ENCODE measurements around the gene NOTO.

NOTO gene

DNA sequence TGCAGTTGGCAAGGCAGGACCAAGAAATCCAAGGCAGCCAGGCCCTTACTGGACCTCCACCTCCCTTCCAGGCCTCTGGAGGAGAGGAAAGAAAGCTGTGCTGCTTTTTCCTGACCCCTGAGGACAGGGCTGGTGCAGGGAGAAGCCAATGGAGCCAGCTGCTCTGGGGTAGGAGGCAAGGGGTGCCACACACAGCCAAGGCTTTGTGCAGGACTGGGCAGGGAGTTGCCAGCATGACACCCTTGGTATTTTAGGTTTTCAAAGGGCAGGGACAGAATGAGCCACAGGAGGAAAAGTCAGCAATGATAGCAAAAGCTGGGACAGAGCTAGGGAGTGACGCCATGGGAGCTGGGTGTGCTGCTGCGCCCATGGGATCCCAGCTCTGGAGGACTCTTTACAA, 54.6 kb downstream of the NOTO start:
- DNase-seq, result no peak

DNA sequence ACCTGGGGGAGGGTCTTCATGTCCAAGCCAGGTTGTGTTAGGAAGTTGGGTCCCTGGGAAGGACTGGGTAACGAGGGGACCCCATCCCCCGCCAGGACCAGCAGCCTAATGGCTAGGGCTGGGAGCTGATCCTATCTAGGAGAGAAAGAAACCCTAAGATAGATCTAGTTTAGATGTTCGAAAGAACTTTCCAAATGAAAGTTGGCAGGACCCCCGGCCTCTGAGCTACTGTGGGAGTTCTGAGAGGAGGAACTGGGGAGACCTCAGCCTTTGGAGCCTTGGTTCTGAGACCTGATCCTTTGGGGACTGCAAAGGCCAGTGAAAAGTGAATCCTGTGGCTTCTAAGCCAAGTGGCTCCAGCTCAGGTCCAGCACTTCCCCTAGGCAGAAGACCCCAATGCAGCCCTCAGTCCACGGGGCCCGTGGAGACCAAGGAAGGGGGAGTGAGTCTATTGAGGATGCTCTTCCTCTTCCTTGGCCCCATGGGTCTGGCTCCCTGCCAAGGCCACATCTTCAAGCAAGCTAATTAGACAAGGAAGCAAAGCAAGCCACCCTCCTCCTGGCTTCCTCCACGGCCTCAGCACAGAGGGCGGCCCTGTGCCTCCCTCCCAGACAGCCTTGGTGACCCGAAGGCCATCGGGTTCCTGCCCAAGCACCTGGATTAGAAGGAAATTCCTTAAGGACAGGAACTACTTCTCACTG, 55.2 kb downstream of the NOTO start:
- no peak for DNase-seq

DNA sequence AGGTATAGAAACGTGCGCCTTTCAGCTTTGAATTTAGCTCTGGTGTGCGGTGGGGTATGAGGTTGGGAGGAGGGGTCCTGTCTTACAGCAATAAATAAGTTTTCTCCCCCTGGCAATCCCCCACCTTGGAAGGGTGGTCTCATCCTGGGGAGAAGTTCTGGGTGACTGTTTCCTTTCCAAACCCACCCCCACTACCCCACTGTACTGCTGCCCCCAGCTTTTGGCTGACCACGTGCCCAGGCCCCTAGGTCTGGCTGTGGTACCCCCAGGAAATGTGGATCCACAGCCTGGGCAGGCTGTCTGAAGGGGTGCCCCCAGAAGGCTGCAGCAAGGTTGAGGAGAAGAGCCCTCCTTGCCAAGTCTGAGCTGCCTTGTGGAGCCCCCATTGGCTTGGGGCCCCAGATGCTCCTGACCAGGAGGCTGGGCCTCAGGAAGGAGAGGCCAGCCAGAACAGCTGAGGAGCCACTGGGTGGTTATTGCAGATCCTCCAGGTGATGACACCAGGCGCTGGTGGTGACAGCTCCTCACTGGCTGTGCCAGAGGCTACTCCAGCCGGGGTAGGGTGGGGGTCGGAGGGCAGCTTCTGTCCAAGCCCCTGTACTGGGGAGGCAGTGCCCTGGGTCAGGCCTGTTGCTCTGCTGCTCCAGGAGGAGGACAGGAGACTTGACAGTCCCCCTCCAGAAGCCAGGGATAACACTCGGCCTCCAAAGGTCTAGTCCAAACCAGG, 56.0 kb downstream of the NOTO start:
- no peak for DNase-seq

DNA sequence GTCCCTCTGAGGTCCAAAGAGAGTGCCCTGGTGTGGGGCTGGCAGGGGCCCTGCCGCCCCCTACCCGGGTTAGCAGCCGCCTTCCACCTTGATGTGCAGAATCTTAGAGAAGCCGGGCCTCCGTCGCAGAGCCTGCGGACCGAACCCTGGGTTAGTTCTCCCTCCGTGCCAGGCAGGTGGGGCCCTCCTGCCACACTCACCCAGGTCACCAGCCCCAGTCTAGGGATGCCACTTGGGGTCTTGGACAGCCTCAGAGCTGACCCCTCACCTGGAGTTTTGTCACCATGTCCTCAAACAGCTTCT, 56.5 kb downstream of the NOTO start:
- DNase-seq, result no peak

DNA sequence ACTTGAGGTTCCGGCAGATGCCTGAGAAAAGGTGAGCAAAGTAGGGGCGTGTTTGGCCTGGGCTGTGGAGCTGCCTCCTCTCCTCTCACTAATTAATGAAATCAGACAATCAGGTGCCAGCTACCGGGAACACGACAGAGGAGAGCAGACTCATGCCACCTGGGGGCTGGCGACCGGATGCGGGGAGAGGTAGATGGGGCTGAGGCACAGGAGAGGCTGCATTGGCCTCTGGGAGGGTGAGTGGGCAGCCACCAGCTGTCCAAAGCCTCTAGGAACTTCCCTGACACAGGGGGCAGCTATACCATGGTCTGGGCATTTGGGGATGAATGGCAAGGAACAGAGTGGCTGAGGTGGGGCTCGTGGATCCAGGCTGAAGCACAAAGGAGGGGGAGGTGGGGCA, 56.9 kb downstream of the NOTO start:
- no peak for DNase-seq

DNA sequence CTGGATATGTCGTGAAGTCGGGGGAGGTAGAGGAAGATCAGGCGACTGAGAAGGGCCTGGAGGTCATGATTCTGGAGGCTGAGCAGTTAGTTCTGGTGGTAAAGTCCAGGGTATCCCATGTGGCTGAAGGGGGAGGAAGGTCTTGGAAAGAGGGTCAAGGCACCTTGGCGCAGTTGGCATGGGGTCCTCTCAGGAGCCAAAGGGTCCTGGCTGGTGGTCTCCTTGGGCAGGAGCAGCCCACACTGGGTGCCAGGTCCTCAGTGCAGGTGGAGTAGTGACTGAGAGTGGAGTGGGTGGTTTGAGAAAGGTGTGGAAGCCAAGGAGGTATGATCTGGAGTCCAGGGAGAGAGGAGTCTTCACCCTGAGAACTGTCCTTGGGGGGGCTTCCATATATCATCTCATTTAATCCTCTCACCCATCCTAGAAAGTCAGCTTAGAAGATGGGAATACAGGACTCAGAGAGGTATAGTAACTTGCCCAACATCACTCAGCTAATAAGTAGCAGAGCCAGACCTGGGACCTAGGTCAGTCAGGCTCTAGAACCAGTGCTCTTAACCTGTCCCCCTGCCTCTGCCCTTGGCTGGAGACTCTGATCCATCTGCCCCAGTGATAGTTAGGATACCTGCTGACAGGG, 57.4 kb downstream of the NOTO start:
- no peak for DNase-seq

DNA sequence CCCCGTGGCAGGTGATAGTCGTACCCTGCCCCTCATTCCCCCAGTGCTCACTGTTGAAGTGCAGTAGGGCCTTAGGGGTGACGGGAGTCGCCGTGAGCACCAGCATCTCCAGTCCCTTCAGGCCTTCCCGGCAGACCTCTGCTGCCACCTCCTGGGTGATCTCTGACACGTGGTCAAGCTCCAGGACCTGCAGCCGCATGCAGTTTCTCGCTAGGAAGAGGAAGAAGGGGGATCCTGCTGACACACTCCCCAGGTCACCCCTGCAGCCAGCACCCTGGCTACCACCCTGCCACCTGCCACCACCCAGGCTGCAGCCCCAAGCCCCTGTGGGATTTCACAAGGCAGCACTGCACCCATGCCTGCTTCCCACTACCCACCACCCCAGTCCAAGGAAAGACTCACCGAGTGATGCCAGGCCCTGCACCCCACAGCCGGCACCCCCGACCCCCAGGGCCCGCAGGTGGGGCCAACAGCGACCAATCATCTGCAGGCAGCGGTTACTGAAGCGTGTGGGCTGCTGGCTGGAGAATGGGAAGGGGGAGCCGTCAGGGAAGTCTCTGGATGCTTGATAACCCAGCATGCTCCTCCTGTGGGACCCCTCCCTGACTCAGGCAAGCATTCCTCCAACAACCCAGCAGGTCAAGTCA, 58.1 kb downstream of the NOTO start:
- peak in 13 of 58 donors; percentile 6 to 51 (median 27) for DNase-seq
